KOPT-K1 (cell line): ENCODE results near the gene SYT17.

Source experiments
- H3K27ac ChIP-seq: fragments of 200-600 bp; sonication (generic); 2 replicates; pipeline ENCODE4 v1.5.1; 2016; ENCODE audit warnings: antibody characterized with exemption, mild to moderate bottlenecking, low read depth, low read length; ENCODE audit not compliant: poor library complexity, severe bottlenecking
- H3K36me3 ChIP-seq: fragments of 200-600 bp; sonication (generic); 2 replicates; pipeline ENCODE4 v1.5.1; 2017; ENCODE audit warnings: antibody characterized with exemption, mild to moderate bottlenecking, low read length, moderate library complexity; ENCODE audit not compliant: insufficient read depth
- H3K9me3 ChIP-seq: fragments of 200-600 bp; sonication (generic); 2 replicates; pipeline ENCODE4 v1.5.1; 2017; ENCODE audit warnings: antibody characterized with exemption, low read length, mild to moderate bottlenecking; ENCODE audit not compliant: insufficient read depth, poor library complexity, severe bottlenecking

The SYT17 gene

DNA sequence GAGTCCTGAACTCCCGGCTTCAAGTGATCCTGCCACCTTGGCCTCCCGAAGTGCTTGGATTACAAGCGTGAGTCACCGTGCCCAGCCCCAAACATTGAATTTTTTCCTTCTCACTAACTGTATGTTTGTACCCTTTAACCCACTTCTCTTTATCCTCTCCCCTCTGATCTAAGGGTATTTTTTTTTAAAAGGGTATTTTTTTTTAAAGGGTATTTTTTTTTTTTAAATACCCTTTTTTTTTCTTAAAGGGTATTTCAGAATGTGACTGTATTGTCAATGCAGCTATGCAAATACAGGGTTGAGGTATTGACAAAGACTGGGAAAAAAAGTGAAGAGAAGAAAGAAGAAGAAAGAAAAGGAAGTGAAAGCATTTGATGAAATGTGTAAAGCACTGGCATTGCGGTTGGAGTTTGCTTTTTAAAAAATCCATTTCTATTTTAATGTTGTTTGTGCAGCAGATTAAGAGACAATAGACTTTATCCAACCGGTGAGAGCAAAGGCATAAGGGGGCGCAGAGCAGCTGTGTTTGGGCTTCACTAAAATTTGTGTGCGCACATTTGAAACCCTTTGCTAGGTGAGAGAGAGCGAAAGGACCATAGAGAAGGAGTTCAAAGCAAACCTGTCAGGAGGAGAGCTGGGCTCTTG is 42.4 kb downstream of the SYT17 start:
- Histone ChIP-seq H3K27ac (no peak overlapping the region), H3K9me3 (no peaks in the 10 kb centered on the region)

GRCh38 chr16:19210968-19211367 is 42.9 kb downstream of the SYT17 start:
- Histone ChIP-seq H3K9me3 (no peaks in the 10 kb centered on the region), H3K27ac (no peak overlapping the region), H3K36me3 (no peaks in the 10 kb centered on the region)

More for the DNA sequence above, 42.4 kb downstream of the SYT17 start:
- H3K36me3 ChIP-seq, result no peaks in the 10 kb centered on the region

- Histone ChIP-seq H3K36me3 (no peaks in the 10 kb centered on the region), H3K9me3 (no peaks in the 10 kb centered on the region), H3K27ac (no peak overlapping the region)
Observed at GRCh38 chr16:19212059-19212458, 44.0 kb downstream of the SYT17 start.

DNA sequence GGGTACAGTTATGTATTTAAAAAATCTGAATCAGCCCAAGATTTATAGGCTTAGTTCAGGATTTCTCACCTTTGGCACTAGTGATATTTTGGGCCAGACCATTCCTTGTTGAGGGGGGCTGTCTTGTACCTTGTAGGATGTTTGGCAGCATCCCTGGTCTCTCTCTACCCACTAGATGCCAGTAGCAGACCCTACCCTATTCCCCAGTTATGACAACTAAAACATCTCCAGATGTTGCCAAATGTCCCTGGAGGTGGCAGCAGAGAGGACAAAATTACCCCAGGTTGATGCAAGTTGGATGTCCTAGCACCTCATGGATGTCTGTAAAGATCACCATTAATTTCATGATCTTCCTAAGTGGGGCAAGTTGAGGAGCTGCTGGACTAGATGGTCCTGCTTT is 45.8 kb downstream of the SYT17 start:
- Histone ChIP-seq H3K9me3 (no peaks in the 10 kb centered on the region), H3K36me3 (no peaks in the 10 kb centered on the region), H3K27ac (no peak overlapping the region)

DNA sequence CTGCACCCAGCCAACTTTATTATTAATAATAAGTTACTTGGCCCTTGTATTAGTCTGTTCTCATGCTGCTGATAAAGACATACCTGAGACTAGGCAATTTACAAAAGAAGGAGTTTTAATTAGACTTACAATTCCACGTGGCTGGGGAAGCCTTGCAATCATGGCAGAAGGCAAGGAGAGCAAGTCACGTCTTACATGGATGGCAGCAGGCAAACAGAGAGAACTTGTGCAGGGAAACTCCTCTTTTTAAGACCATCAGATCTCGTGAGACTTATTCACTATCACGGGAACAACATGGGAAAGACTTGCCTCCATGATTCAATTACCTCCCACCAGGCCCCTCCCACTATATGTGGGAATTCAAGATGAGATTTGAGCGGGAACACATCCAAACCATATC is 47.7 kb downstream of the SYT17 start:
- Histone ChIP-seq H3K9me3 (no peaks in the 10 kb centered on the region), H3K27ac (no peak overlapping the region), H3K36me3 (no peaks in the 10 kb centered on the region)

DNA sequence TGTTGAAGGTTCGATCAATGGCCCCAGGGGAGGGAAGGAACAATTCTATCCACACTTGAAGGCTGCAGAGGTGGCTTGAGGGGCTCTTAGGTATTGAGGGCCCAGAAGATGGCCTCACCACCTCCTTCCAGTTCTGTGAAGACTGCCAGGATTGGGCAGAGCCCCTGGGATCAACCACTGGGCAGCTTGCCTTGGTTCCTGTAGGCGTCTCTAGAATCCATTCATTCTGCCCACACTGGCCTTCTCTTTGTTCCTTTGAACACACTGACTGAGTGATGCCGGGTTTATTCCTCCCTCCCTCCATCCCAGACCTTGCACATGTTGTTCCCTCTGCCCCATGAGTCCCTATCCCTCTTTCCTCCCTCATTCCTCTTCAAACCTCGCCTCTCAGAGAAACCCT is 50.5 kb downstream of the SYT17 start:
- no peaks in the 10 kb centered on the region for H3K9me3 ChIP-seq
- no peak overlapping the region for H3K27ac ChIP-seq
- no peaks in the 10 kb centered on the region for H3K36me3 ChIP-seq

DNA sequence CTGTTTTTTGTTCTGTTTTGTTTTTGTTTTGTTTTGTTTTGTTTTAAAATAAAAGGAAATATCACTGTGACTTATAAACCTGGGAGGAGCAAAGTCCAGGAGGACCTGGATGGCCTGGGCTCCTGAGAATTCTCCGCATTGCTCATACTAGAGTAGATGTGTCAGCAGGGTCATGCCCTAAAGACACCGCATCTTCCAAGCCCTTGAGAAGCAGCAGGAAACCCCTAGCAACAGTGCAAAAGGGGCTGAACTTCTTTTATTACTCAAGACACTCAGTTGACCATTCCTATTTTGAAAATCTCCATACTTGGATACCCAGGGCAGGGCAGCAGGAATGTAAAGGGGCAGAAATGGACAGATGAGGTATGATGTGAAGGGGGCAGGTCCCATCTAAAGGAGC is 51.8 kb downstream of the SYT17 start:
- Histone ChIP-seq H3K36me3 (no peaks in the 10 kb centered on the region), H3K9me3 (no peaks in the 10 kb centered on the region), H3K27ac (no peak overlapping the region)

DNA sequence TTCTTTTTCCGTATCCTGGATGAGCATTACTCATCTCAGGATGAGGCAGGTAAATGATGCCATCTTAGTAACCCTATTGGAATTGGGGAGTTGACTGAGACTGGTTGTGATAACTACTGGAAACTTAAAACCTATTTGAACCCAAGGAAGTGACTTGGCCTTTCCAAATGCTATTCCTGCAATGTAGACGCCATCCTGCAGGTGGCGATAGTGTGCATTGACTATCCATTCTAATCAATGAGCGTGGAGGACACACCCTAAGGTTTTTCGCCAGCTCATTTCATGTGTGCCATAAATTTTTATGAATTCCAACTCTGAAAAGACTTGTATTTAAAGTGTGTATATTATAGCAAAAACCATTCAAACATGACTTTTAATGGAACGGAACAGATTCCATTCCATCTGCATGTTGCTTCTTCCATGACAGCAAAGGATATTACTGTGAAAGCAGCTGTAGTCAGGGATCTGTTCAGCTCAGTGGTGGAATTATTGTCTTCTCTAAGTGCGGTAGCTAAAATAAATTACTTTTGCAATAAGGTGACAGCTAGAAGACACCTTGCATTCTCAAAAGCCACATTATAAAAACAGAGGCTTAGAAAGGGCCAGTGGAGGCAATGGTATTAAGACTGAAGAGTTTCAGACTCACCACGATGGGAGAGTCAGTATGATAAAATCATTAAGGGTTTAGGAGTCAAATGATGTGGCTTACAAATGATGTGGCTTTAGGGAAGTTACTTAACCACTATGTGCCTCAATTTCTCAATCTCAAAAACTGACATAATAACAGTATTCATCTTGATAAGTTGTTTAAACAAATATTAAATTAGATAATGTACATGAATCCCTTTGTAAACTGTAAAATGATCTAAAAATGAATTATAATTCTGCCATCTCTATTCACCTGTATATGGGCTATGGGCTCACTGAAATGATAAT is 55.5 kb downstream of the SYT17 start:
- H3K36me3 ChIP-seq, result no peaks in the 10 kb centered on the region
- no peaks in the 10 kb centered on the region for H3K9me3 ChIP-seq
- no peak overlapping the region for H3K27ac ChIP-seq

DNA sequence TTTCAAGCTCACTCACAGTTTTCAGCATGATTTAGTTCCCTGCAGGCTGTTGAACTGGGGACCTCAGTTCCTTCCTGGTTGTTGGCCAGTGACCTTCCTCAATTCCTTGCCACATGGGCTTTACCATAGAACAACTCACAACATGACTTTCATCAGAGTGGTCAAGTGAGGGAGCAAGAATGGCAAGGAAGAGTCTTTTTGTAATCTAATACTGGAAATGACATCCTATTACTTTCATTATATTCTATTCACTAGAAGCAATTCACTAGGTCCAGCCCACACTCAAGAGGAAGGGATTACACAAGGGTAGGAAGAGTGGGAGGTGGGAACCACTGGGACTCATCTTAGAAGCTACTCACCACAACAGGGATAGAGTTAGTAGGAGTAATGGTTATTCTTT is 57.6 kb downstream of the SYT17 start:
- Histone ChIP-seq H3K9me3 (no peaks in the 10 kb centered on the region), H3K27ac (no peak overlapping the region)

GRCh38 chr16:19227643-19228042 is 59.6 kb downstream of the SYT17 start:
- H3K27ac ChIP-seq, result no peak overlapping the region
- H3K9me3 ChIP-seq, result no peaks in the 10 kb centered on the region
- H3K36me3 ChIP-seq, result no peaks in the 10 kb centered on the region

More for the DNA sequence above, 57.6 kb downstream of the SYT17 start:
- no peaks in the 10 kb centered on the region for H3K36me3 ChIP-seq

- Histone ChIP-seq H3K36me3 (no peaks in the 10 kb centered on the region), H3K9me3 (no peaks in the 10 kb centered on the region), H3K27ac (no peak overlapping the region)
Observed at GRCh38 chr16:19228052-19228451, 60.0 kb downstream of the SYT17 start.

- H3K27ac ChIP-seq, result no peak overlapping the region
- H3K9me3 ChIP-seq, result no peaks in the 10 kb centered on the region
- no peaks in the 10 kb centered on the region for H3K36me3 ChIP-seq
Observed at GRCh38 chr16:19228575-19228974, 60.5 kb downstream of the SYT17 start.

- peaks cover 12% of the 10 kb centered on the region for H3K9me3 ChIP-seq
- H3K27ac ChIP-seq, result no peak overlapping the region
Observed at GRCh38 chr16:19230575-19230974, 62.5 kb downstream of the SYT17 start.

GRCh38 chr16:19231881-19232280 is 63.8 kb downstream of the SYT17 start:
- Histone ChIP-seq H3K27ac (no peak overlapping the region), H3K36me3 (no peaks in the 10 kb centered on the region), H3K9me3 (peaks cover 18% of the 10 kb centered on the region)

More at GRCh38 chr16:19230575-19230974, 62.5 kb downstream of the SYT17 start:
- H3K36me3 ChIP-seq, result no peaks in the 10 kb centered on the region

DNA sequence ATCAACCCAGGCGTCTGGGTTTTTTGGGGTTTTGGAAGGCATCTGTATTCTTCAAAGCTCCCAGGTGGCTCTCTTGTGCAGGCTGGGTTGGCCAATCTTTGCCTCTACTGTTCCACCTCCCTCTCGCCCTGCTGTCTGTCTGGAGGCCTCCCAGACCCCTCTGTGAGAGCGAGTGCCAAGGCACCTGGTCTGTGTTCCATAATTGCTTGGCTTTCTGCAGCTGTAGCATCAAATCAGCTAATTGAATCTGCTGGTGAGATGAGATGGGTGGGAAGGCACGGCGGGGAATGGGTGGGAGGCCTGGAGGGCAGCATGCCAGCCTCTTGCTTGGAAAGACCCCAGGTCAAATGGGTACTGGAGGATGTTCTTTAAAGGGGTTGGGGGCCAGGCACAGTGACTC is 64.9 kb downstream of the SYT17 start:
- H3K36me3 ChIP-seq, result no peaks in the 10 kb centered on the region

More for the DNA sequence above, 64.9 kb downstream of the SYT17 start:
- peaks cover 18% of the 10 kb centered on the region for H3K9me3 ChIP-seq
- H3K27ac ChIP-seq, result no peak overlapping the region
